Thoracic aorta (tissue), 2 donors: Measurements from ENCODE around the gene WDR46. TPM values are rescaled to one million over a fixed set of nuclear protein-coding genes. Genes with fewer than 3 reads are reported as not detected.

ENCODE experiments used
- ATAC-seq: fragments of 150-250 bp; one replicate; pipeline ENCODE4 v1.8.0; 2017; ENCODE audit warnings: low read depth; ENCODE audit not compliant: insufficient number of reproducible peaks, low FRiP score
- DNase-seq: peaks from one replicate; pipeline ENCODE4 v3.0.0-alpha.2; 2020; ENCODE audit warnings: low spot score
- H3K27ac ChIP-seq, 2 donors: fragments of 200-600 bp; sonication (generic); 1 replicate in 1 of 2; 2 replicates in 1 of 2; pipeline ENCODE4 v1.5.1; 2016; ENCODE audit warnings: mild to moderate bottlenecking in 2 of 2, moderate library complexity in 2 of 2
- H3K27me3 ChIP-seq: fragments of 200-600 bp; sonication (generic); replicated peaks from 2 replicates; pipeline ENCODE4 v1.6.0; 2016; ENCODE audit warnings: mild to moderate bottlenecking; ENCODE audit not compliant: insufficient read depth
- H3K36me3 ChIP-seq: fragments of 200-600 bp; sonication (generic); one replicate; pipeline ENCODE4 v1.5.1; 2016
- H3K4me1 ChIP-seq, 2 donors: fragments of 200-600 bp; sonication (generic); 1 replicate in 1 of 2; 2 replicates in 1 of 2; pipeline versions ENCODE4 v1.5.1 to v1.6.0; 2016; ENCODE audit warnings: low read depth in 2 of 2, mild to moderate bottlenecking in 1 of 2; ENCODE audit not compliant: control insufficient read depth in 1 of 2
- H3K4me3 ChIP-seq: fragments of 200-600 bp; sonication (generic); 2 replicates; pipeline ENCODE4 v1.5.1; 2016; ENCODE audit warnings: mild to moderate bottlenecking
- H3K9me3 ChIP-seq: fragments of 200-600 bp; sonication (generic); 2 replicates; pipeline ENCODE4 v1.5.1; 2016
- CTCF ChIP-seq: fragments of 200-600 bp; sonication (generic); IDR thresholded peaks from one replicate; pipeline ENCODE4 v1.5.1; 2019; ENCODE audit warnings: antibody characterized with exemption
- total RNA-seq, 2 donors: library from RNA; depleted of rRNA; stranded (reverse); fragments of >200 nt; gene quantifications; one replicate each; pipeline versions ENCODE4 v1.1.0 to v1.2.3, GENCODE V29; 2016

Gene WDR46
- total RNA-seq, 2 donors from 2014 or later, result 42.6 to 60.3 TPM

- no peak for TF ChIP-seq CTCF
- Histone ChIP-seq H3K36me3 (peaks cover 19% of the 10 kb centered on the region), H3K27me3 (no peaks in the 10 kb centered on the region), H3K4me3 (no peak overlapping the region), H3K27ac (no peak overlapping the region), H3K4me1 (peaks cover 8 to 12% of the 10 kb centered on the region in 2 donors), H3K9me3 (no peaks in the 10 kb centered on the region)
- no peak for ATAC-seq
- DNase-seq, result no peak
These were observed 15.2 kb upstream of the WDR46 start for GRCh38 chr6:33304216-33304615.

GRCh38 chr6:33301877-33302276 is 12.8 kb upstream of the WDR46 start:
- ATAC-seq (no peak), DNase-seq (no peak)
- peaks cover 19% of the 10 kb centered on the region for H3K36me3 ChIP-seq
- H3K4me3 ChIP-seq, result no peak overlapping the region
- no peaks in the 10 kb centered on the region for H3K27me3 ChIP-seq
- H3K4me1 ChIP-seq, result peaks cover 15 to 20% of the 10 kb centered on the region in 2 donors
- H3K27ac ChIP-seq, result no peak overlapping the region
- no peaks in the 10 kb centered on the region for H3K9me3 ChIP-seq
- TF ChIP-seq CTCF, result no peak

GRCh38 chr6:33299237-33299944 is 10.4 kb upstream of the WDR46 start:
- Histone ChIP-seq H3K27ac (peak overlapping the region; percentile 92 to 93), H3K36me3 (peaks cover 25% of the 10 kb centered on the region), H3K9me3 (no peaks in the 10 kb centered on the region), H3K4me1 (peaks cover 15 to 20% of the 10 kb centered on the region in 2 donors), H3K27me3 (no peaks in the 10 kb centered on the region), H3K4me3 (peak overlapping the region; percentile 79)
- peak; percentile 67 for ATAC-seq
- peak; percentile 61 for TF ChIP-seq CTCF
- peak; percentile 72 for DNase-seq

GRCh38 chr6:33298773-33299236 is 9.8 kb upstream of the WDR46 start, which contains the start of gene RGL2:
RGL2 (minus strand) TSS chr6:33298942; CDS start chr6:33298610, 332 bp downstream.
- Histone ChIP-seq H3K4me1 (peaks cover 15 to 20% of the 10 kb centered on the region in 2 donors), H3K36me3 (peaks cover 20% of the 10 kb centered on the region), H3K4me3 (peak within 1 kb of the TSS; percentile 79), H3K27me3 (no peaks in the 10 kb centered on the region), H3K9me3 (no peaks in the 10 kb centered on the region), H3K27ac (peak within 1 kb of the TSS; percentile 92 to 93)
- TF ChIP-seq CTCF, result no peak
- ATAC-seq (peak; percentile 41), DNase-seq (peak; percentile 55)

- Histone ChIP-seq H3K27me3 (no peaks in the 10 kb centered on the region), H3K9me3 (no peaks in the 10 kb centered on the region), H3K36me3 (peaks cover 16% of the 10 kb centered on the region), H3K4me3 (peak overlapping the region; percentile 79), H3K4me1 (peaks cover 15 to 20% of the 10 kb centered on the region in 2 donors), H3K27ac (peak overlapping the region; percentile 92 to 93)
- no peak for TF ChIP-seq CTCF
- ATAC-seq (peak; percentile 9), DNase-seq (no peak)
These were observed 9.1 kb upstream of the WDR46 start for GRCh38 chr6:33297956-33298772.
